Panc1 (cell line): ENCODE measurements around the gene GRIN1. TPM values are rescaled to one million over a fixed set of nuclear protein-coding genes. Genes with fewer than 3 reads are reported as not detected.
A peak's percentile ranks its signal among the peaks of the same experiment; 100 is the strongest.

Source experiments
- ATAC-seq: fragments of 200-7000 bp; cut with Tn5 transposase; 2 replicates; pipeline ENCODE4 v1.9.1; 2020; ENCODE audit warnings: mild to moderate bottlenecking, moderate library complexity
- BruUV-seq: library from RNA; stranded (reverse); fragments of 400-500 nt; replicated peaks from 2 replicates; lab custom pipeline; 2021; lab: Mats Ljungman, UMichigan
- CTCF ChIA-PET: fragments of 300-600 bp; sonication (Branson Sonifier 250); formaldehyde crosslinking; loops from one replicate; lab custom pipeline; 2022; ENCODE audit warnings: antibody characterized with exemption; lab: Charles Lee
- POLR2A ChIA-PET: fragments of 300-600 bp; sonication (Branson Sonifier 250); formaldehyde crosslinking; loops from one replicate; lab custom pipeline; 2022; ENCODE audit warnings: antibody characterized with exemption; lab: Charles Lee
- DNase-seq: peaks from one replicate; pipeline ENCODE4 v3.0.0-alpha.2; 2010; ENCODE audit warnings: low read depth, low spot score
- H3K27ac ChIP-seq: 2 replicates; pipeline ENCODE4 v1.5.1; 2011; ENCODE audit warnings: mild to moderate bottlenecking, low read length, inconsistent platforms
- H3K27me3 ChIP-seq: fragments of 200-500 bp; sonication (Bioruptor generic); 2 replicates; pipeline ENCODE4 v1.6.0; 2014; ENCODE audit warnings: low read length, inconsistent platforms; ENCODE audit not compliant: control insufficient read depth, insufficient read depth
- H3K36me3 ChIP-seq: fragments of 200-500 bp; sonication (Bioruptor generic); 2 replicates; pipeline ENCODE4 v1.5.1; 2014; ENCODE audit warnings: inconsistent platforms, mild to moderate bottlenecking, low read length, moderate library complexity; ENCODE audit not compliant: control insufficient read depth, insufficient read depth
- H3K4me1 ChIP-seq: 2 replicates; pipeline ENCODE4 v1.5.1; 2011; ENCODE audit warnings: inconsistent platforms, mild to moderate bottlenecking, low read length, moderate library complexity; ENCODE audit not compliant: control insufficient read depth, insufficient read depth
- H3K4me3 ChIP-seq, 2 experiments: 2 replicates each; pipeline ENCODE4 v1.5.1; 2011 to 2012; ENCODE audit warnings: low read depth in 2 of 2, low read length in 2 of 2, mild to moderate bottlenecking in 2 of 2, inconsistent platforms in 1 of 2, moderate library complexity in 1 of 2
- H3K9me3 ChIP-seq: fragments of 200-500 bp; sonication (Bioruptor generic); 2 replicates; pipeline ENCODE4 v1.5.1; 2014; ENCODE audit warnings: low read depth, mild to moderate bottlenecking, inconsistent platforms, low read length, moderate library complexity; ENCODE audit not compliant: control insufficient read depth, insufficient read depth
- POLR2AphosphoS5 ChIP-seq: IDR thresholded peaks from 2 replicates; pipeline ENCODE4 v1.6.1; 2012; ENCODE audit warnings: mild to moderate bottlenecking, low read depth, low read length, moderate library complexity
- SIN3A ChIP-seq: IDR thresholded peaks from 2 replicates; pipeline ENCODE4 v1.6.1; 2012; ENCODE audit warnings: low read depth, mild to moderate bottlenecking, low read length, moderate library complexity, borderline replicate concordance; ENCODE audit not compliant: insufficient read depth
- TCF7L2 ChIP-seq: IDR thresholded peaks from 2 replicates; pipeline ENCODE4 v1.6.1; 2011; ENCODE audit warnings: mild to moderate bottlenecking, low read depth, low read length, inconsistent platforms
- in situ Hi-C: cut with HindIII; loops from 2 replicates; pipeline ENCODE4 v1.10.0; 2016; ENCODE audit warnings: low sequenced_read_pairs, low pct_unique_long_range_greater_than_20kb
- intact Hi-C: fragments of 100-400 bp; cut with micrococcal nuclease; formaldehyde crosslinking; loops from one replicate; pipeline ENCODE4 v1.10.0; 2022; ENCODE audit not compliant: unreplicated experiment
- total RNA-seq: library from RNA; stranded (reverse); gene quantifications from one replicate; pipeline ENCODE4 v1.2.1, GENCODE V29; 2021; ENCODE audit not compliant: unreplicated experiment
- TF ChIP-seq, protein P1 (sequence below): fragments of 450-650 bp; IDR thresholded peaks from 2 replicates; pipeline ENCODE4 v1.5.1; 2017; ENCODE audit warnings: mild to moderate bottlenecking
- TF ChIP-seq, protein P2 (sequence below), 2 experiments: IDR thresholded peaks; 2 replicates each; pipeline ENCODE4 v1.6.1; 2011 to 2012; ENCODE audit warnings: low read depth in 2 of 2, control low read depth in 1 of 2, low read length in 1 of 2, mild to moderate bottlenecking in 1 of 2, moderate library complexity in 1 of 2; ENCODE audit not compliant: insufficient read depth in 1 of 2

Gene GRIN1
- total RNA-seq, 1 experiment from 2014 or later, result 4.9 TPM

DNA sequence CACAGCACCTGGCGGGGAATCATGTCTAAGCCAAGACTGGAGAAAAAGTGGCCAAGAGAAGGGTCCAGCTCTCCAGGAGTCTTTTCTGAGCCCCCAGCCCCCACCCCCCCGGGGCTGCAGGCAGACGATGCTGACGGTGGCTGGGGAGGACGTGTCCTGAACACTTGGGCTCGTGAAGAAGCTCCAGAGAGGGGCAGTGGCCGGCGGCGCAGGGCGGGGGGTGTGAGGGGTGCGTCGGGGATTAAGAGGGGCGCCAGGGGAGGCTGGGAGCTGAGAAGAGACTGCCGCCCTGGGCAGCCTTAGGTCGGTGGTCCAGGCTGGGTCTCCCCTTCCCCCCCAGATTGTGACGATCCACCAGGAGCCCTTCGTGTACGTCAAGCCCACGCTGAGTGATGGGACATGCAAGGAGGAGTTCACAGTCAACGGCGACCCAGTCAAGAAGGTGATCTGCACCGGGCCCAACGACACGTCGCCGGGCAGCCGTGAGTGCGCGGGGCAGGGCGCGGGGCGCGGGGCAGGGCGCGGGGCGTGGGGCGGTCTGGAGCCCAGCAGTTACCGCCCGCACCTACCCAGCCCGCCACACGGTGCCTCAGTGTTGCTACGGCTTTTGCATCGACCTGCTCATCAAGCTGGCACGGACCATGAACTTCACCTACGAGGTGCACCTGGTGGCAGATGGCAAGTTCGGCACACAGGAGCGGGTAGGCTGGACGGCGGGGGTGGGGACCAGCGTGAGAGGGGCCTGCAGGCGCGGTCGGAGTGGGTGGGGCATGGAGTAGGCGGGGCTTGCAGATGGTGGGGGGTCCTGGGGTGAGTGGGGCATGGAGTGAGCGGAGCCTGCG, 22.0 kb downstream of the GRIN1 start:
- intact Hi-C loops, result no loop called here
- ATAC-seq (peak; percentile 1; the same call in 1 of the 2 replicates), DNase-seq (no peak)
- H3K9me3 ChIP-seq, result no peaks in the 10 kb centered on the region
- no TSS peak for BruUV-seq
- H3K4me3 ChIP-seq, result no peak overlapping the region
- H3K36me3 ChIP-seq, result no peaks in the 10 kb centered on the region
- H3K4me1 ChIP-seq, result peaks cover 4% of the 10 kb centered on the region; the same call in 1 of the 2 replicates
- no peak overlapping the region for H3K27ac ChIP-seq
- in situ Hi-C loops, result no loop called here
- CTCF ChIA-PET, result no interaction called here
- no peaks in the 10 kb centered on the region for H3K27me3 ChIP-seq
- POLR2A ChIA-PET, result no interaction called here
- TF ChIP-seq SIN3A (no peak), POLR2AphosphoS5 (no peak)
- TF ChIP-seq, protein P1, sequence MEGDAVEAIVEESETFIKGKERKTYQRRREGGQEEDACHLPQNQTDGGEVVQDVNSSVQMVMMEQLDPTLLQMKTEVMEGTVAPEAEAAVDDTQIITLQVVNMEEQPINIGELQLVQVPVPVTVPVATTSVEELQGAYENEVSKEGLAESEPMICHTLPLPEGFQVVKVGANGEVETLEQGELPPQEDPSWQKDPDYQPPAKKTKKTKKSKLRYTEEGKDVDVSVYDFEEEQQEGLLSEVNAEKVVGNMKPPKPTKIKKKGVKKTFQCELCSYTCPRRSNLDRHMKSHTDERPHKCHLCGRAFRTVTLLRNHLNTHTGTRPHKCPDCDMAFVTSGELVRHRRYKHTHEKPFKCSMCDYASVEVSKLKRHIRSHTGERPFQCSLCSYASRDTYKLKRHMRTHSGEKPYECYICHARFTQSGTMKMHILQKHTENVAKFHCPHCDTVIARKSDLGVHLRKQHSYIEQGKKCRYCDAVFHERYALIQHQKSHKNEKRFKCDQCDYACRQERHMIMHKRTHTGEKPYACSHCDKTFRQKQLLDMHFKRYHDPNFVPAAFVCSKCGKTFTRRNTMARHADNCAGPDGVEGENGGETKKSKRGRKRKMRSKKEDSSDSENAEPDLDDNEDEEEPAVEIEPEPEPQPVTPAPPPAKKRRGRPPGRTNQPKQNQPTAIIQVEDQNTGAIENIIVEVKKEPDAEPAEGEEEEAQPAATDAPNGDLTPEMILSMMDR, result no peak

DNA sequence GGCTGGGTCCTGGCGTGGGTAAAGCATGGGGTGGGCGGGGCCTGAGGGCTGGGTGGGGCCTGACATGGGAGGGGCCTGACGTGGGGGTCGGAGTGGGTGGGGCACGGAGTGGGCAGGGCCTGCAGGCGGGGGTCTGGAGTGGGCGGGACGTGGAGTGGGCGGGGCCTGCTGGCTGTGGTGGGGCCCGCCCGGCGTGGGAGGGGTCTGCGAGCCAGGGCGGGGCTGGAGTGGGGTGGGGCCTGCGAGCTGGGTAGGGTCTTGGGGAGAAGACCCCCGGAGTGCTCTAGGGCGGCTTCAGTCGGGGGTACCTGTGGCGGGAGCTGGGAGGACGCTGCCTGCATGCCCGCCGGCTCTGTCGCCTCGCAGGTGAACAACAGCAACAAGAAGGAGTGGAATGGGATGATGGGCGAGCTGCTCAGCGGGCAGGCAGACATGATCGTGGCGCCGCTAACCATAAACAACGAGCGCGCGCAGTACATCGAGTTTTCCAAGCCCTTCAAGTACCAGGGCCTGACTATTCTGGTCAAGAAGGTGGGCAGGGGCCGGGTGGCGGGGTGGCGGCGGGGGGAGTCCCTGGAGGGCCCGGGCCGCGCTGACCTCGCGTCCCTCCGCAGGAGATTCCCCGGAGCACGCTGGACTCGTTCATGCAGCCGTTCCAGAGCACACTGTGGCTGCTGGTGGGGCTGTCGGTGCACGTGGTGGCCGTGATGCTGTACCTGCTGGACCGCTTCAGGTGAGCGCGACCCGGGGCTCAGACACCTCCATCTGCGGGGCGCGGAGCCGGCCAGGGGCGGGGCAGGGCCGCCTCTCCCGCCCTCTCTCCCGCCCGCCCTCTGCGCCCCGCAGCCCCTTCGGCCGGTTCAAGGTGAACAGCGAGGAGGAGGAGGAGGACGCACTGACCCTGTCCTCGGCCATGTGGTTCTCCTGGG, 22.9 kb downstream of the GRIN1 start:
- no peak overlapping the region for H3K27ac ChIP-seq
- intact Hi-C loops, result no loop called here
- ChIA-PET CTCF (interaction anchor here (1.2 kb wide), 1 partner anchor 34 kb away, joined by 5 read pairs; no protein-coding TSS in a partner anchor), POLR2A (no interaction called here)
- peak; percentile 23 for ATAC-seq
- H3K36me3 ChIP-seq, result no peaks in the 10 kb centered on the region
- H3K4me1 ChIP-seq, result peaks cover 4% of the 10 kb centered on the region; the same call in 1 of the 2 replicates
- H3K9me3 ChIP-seq, result no peaks in the 10 kb centered on the region
- BruUV-seq, result no TSS peak
- in situ Hi-C loops, result no loop called here
- no peaks in the 10 kb centered on the region for H3K27me3 ChIP-seq
- H3K4me3 ChIP-seq, result peak overlapping the region; percentile 32 to 52
- DNase-seq, result no peak
- TF ChIP-seq SIN3A, result no peak

DNA sequence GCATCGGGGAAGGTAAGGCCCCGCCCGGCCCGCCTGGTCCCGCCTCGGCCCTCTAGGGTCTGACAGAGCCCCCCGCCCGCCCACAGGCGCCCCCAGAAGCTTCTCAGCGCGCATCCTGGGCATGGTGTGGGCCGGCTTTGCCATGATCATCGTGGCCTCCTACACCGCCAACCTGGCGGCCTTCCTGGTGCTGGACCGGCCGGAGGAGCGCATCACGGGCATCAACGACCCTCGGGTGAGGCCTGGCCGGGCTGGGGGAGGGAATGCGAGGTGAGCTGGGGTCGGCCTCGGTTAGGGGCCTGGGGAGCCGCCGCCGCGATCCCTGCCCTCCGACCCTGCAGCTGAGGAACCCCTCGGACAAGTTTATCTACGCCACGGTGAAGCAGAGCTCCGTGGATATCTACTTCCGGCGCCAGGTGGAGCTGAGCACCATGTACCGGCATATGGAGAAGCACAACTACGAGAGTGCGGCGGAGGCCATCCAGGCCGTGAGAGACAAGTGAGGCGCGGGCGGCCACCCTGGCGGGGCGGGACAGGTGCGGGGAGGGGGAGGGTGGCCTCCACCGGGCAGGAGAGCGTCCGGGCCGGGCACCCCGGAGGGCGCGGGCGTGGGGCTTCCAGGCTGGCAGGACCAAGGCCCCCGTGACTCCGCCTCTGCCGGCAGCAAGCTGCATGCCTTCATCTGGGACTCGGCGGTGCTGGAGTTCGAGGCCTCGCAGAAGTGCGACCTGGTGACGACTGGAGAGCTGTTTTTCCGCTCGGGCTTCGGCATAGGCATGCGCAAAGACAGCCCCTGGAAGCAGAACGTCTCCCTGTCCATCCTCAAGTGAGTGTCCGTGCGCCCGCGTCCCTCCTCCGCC, 23.8 kb downstream of the GRIN1 start:
- no peaks in the 10 kb centered on the region for H3K27me3 ChIP-seq
- BruUV-seq, result no TSS peak
- ATAC-seq, result peak; percentile 63
- peak overlapping the region; percentile 32 to 52 for H3K4me3 ChIP-seq
- intact Hi-C loops, result no loop called here
- ChIA-PET CTCF (interaction anchor here (0.6 to 1.2 kb wide), 4 partner anchors 12 to 40 kb away, joined by 5 to 8 read pairs (median 6); no protein-coding TSS in a partner anchor), POLR2A (interaction anchor here (0.7 kb wide), 1 partner anchor 80 kb away, joined by 17 read pairs; no protein-coding TSS in a partner anchor)
- in situ Hi-C loops, result no loop called here
- H3K36me3 ChIP-seq, result no peaks in the 10 kb centered on the region
- H3K9me3 ChIP-seq, result no peaks in the 10 kb centered on the region
- no peak overlapping the region for H3K27ac ChIP-seq
- DNase-seq, result no peak
- peaks cover 4% of the 10 kb centered on the region; the same call in 1 of the 2 replicates for H3K4me1 ChIP-seq
- TF ChIP-seq SIN3A (no peak), POLR2AphosphoS5 (no peak), TCF7L2 (no peak)
- TF ChIP-seq, protein P2, sequence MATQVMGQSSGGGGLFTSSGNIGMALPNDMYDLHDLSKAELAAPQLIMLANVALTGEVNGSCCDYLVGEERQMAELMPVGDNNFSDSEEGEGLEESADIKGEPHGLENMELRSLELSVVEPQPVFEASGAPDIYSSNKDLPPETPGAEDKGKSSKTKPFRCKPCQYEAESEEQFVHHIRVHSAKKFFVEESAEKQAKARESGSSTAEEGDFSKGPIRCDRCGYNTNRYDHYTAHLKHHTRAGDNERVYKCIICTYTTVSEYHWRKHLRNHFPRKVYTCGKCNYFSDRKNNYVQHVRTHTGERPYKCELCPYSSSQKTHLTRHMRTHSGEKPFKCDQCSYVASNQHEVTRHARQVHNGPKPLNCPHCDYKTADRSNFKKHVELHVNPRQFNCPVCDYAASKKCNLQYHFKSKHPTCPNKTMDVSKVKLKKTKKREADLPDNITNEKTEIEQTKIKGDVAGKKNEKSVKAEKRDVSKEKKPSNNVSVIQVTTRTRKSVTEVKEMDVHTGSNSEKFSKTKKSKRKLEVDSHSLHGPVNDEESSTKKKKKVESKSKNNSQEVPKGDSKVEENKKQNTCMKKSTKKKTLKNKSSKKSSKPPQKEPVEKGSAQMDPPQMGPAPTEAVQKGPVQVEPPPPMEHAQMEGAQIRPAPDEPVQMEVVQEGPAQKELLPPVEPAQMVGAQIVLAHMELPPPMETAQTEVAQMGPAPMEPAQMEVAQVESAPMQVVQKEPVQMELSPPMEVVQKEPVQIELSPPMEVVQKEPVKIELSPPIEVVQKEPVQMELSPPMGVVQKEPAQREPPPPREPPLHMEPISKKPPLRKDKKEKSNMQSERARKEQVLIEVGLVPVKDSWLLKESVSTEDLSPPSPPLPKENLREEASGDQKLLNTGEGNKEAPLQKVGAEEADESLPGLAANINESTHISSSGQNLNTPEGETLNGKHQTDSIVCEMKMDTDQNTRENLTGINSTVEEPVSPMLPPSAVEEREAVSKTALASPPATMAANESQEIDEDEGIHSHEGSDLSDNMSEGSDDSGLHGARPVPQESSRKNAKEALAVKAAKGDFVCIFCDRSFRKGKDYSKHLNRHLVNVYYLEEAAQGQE (IDR thresholded peaks at IDR 0.05; ENCODE audit: insufficient read depth in 1 of 2, low read depth in 2 of 2, low read length in 1 of 2), result no peak
- TF ChIP-seq, protein P1, result no peak; the same call in 1 of the 2 replicates
